HG03558 (cell line): ENCODE results near the gene PRKCA.

ENCODE experiments used
- ATAC-seq: cut with Tn5 transposase; IDR thresholded peaks from one replicate; pipeline ENCODE4 v1.9.1; 2021; ENCODE audit warnings: moderate number of reproducible peaks; ENCODE audit not compliant: unreplicated experiment; ENCODE audit errors: extremely low read depth

PRKCA gene

GRCh38 chr17:66859353-66859752 is 556.9 kb downstream of the PRKCA start:
- ATAC-seq: no peak

DNA sequence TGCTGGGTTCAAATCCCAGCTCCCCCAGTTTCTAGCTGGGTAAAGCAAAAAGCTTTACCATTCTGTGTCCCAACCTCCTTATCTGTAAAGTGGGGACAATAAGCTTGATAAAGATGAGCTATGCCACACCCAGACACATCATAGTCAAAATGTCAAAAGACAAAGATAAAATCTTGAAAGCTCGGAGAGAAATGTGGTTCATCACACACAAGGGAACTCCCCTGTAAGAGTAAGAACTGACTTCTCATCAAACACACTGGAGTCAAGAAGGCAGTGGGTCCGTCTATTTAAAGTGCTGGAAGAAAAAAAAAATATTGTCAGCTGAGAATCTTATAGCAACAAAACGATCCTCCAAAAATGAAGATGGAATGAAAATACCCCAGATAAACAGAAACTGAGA is 557.8 kb downstream of the PRKCA start:
- no peak for ATAC-seq
